OCI-LY3 (cell line): ENCODE results near the gene HMGA1.
"Not testable (repeated sequence)": the region's sequence is repeated elsewhere in the genome, so short reads cannot be mapped to it uniquely, and the experiment has no call there.

ENCODE experiments used
- EZH2phosphoT487 ChIP-seq: fragments of 200-600 bp; shearing (Covaris generic); IDR thresholded peaks from 2 replicates; pipeline ENCODE4 v1.6.1; 2018; ENCODE audit warnings: antibody characterized with exemption, mixed run types, low read depth
- TF ChIP-seq, protein P1 (sequence below): fragments of 200-600, 300-600 bp; sonication (generic); IDR thresholded peaks from 2 replicates; pipeline ENCODE4 v1.5.1; 2014; ENCODE audit warnings: antibody characterized with exemption, low read length, low read depth

DNA sequence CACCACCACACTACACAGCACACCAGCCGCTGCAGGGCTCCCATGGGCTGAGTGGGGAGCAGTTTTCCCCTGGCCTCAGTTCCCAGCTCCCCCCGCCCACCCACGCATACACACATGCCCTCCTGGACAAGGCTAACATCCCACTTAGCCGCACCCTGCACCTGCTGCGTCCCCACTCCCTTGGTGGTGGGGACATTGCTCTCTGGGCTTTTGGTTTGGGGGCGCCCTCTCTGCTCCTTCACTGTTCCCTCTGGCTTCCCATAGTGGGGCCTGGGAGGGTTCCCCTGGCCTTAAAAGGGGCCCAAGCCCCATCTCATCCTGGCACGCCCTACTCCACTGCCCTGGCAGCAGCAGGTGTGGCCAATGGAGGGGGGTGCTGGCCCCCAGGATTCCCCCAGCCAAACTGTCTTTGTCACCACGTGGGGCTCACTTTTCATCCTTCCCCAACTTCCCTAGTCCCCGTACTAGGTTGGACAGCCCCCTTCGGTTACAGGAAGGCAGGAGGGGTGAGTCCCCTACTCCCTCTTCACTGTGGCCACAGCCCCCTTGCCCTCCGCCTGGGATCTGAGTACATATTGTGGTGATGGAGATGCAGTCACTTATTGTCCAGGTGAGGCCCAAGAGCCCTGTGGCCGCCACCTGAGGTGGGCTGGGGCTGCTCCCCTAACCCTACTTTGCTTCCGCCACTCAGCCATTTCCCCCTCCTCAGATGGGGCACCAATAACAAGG, 8.5 kb downstream of the HMGA1 start:
- TF ChIP-seq, protein P1, sequence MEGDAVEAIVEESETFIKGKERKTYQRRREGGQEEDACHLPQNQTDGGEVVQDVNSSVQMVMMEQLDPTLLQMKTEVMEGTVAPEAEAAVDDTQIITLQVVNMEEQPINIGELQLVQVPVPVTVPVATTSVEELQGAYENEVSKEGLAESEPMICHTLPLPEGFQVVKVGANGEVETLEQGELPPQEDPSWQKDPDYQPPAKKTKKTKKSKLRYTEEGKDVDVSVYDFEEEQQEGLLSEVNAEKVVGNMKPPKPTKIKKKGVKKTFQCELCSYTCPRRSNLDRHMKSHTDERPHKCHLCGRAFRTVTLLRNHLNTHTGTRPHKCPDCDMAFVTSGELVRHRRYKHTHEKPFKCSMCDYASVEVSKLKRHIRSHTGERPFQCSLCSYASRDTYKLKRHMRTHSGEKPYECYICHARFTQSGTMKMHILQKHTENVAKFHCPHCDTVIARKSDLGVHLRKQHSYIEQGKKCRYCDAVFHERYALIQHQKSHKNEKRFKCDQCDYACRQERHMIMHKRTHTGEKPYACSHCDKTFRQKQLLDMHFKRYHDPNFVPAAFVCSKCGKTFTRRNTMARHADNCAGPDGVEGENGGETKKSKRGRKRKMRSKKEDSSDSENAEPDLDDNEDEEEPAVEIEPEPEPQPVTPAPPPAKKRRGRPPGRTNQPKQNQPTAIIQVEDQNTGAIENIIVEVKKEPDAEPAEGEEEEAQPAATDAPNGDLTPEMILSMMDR = not testable (repeated sequence)
- not testable (repeated sequence) for TF ChIP-seq EZH2phosphoT487
